Peyer's patch (tissue), 4 donors: ENCODE results near the gene CRIP2.

Experiments used
- CTCF ChIP-seq, 6 experiments: fragments of 450-650 bp in 4 of 6; fragments of 200-600 bp in 2 of 6; sonication (generic) in 1 of 6; IDR thresholded peaks; one replicate each; pipeline ENCODE4 v1.5.1; 2017 to 2019; ENCODE audit warnings: antibody characterized with exemption in 6 of 6, mild to moderate bottlenecking in 3 of 6, moderate library complexity in 1 of 6
- POLR2A ChIP-seq, 2 donors: fragments of 450-650 bp; IDR thresholded peaks; one replicate each; pipeline ENCODE4 v1.5.1; 2017; ENCODE audit warnings: antibody characterized with exemption in 2 of 2, mild to moderate bottlenecking in 2 of 2, moderate library complexity in 2 of 2

DNA sequence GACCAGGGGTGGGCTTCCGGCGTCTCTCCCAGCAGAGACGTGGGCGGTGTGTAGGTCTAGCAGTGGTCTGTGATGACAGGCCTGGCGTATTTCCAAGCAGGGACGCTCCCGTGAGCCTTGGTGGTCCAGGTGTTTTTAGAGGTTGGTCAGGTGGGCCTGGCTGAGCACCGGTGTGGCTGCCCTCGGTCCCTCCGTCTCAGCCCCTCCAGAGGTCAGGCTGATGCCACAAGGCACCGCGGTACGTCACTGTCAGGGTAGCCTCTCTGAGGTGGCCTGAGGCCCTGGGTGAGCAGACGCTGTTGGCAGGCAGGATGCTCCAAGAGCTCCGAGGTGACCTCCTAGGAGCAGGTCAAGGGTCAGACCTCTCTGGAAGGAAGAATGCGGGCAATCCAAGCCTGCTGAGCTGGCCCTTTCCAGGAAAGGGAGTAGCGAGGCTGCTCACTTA lies 41.4 kb upstream of the CRIP2 start:
- no peak for TF ChIP-seq CTCF (IDR thresholded peaks at IDR 0.05)
- TF ChIP-seq POLR2A (IDR thresholded peaks at IDR 0.05) = no peak
